HCT116 (cell line): ENCODE results near the gene CYP46A1. TPM values are rescaled to one million over a fixed set of nuclear protein-coding genes. Genes with fewer than 3 reads are reported as not detected.

Source experiments
- ATAC-seq: fragments of 200-7000 bp; cut with Tn5 transposase; 2 replicates; pipeline ENCODE4 v1.9.1; 2020; ENCODE audit warnings: mild to moderate bottlenecking, moderate library complexity
- BruUV-seq: library from RNA; stranded (reverse); fragments of 400-500 nt; replicated peaks from 2 replicates; lab custom pipeline; 2021; lab: Mats Ljungman, UMichigan
- CTCF ChIA-PET: fragments of 300-600 bp; sonication (Branson Sonifier 250); formaldehyde crosslinking; loops from one replicate; lab custom pipeline; 2021; ENCODE audit warnings: antibody characterized with exemption; lab: Charles Lee
- POLR2A ChIA-PET: fragments of 300-600, 350-600 bp; sonication (Branson Sonifier 250); formaldehyde crosslinking; loops from one replicate; lab custom pipeline; 2021; ENCODE audit warnings: antibody characterized with exemption; lab: Charles Lee
- RAD21 ChIA-PET, 2 experiments: fragments of 300-600 bp; sonication (Branson Sonifier 250); formaldehyde crosslinking; loops; one replicate each; lab custom pipeline; 2023; ENCODE audit warnings: low total read pairs in 2 of 2; ENCODE audit not compliant: uncharacterized antibody in 2 of 2, unreplicated experiment in 2 of 2, low non-redundant PET in 1 of 2; lab: Charles Lee
- DNase-seq: peaks from one replicate; pipeline ENCODE4 v3.0.0-alpha.2; 2010; ENCODE audit warnings: low read depth, low spot score
- H2AFZ ChIP-seq: fragments of 200-600 bp; shearing (Covaris generic), sonication (generic); 2 replicates; pipeline ENCODE4 v1.6.1; 2017; ENCODE audit warnings: low read depth, mixed run types, mixed read lengths, antibody characterized with exemption, low read length; ENCODE audit not compliant: poor library complexity, severe bottlenecking
- H3K27ac ChIP-seq: 2 replicates; pipeline ENCODE4 v1.5.1; 2012; ENCODE audit warnings: low read depth, low read length
- H3K27me3 ChIP-seq: fragments of 200-600 bp; sonication (generic); 2 replicates; pipeline ENCODE4 v1.6.1; 2016; ENCODE audit warnings: mixed run types, low read length, mixed read lengths; ENCODE audit not compliant: insufficient read depth
- H3K36me3 ChIP-seq, 2 experiments: fragments of 200-500 bp in 1 of 2; fragments of 200-600 bp in 1 of 2; sonication (Bioruptor generic) in 1 of 2; sonication (generic) in 1 of 2; 2 replicates each; pipeline versions ENCODE4 v1.5.1 to v1.6.1; 2014 to 2016; ENCODE audit warnings: low read length in 2 of 2, inconsistent platforms in 1 of 2, mixed read lengths in 1 of 2, mixed run types in 1 of 2; ENCODE audit not compliant: insufficient read depth in 2 of 2, control insufficient read depth in 1 of 2
- H3K4me1 ChIP-seq, 2 experiments: fragments of 200-600 bp in 1 of 2; sonication (generic) in 1 of 2; 2 replicates each; pipeline versions ENCODE4 v1.5.1 to v1.6.1; 2012 to 2017; ENCODE audit warnings: low read length in 2 of 2, inconsistent platforms in 1 of 2, mild to moderate bottlenecking in 1 of 2, mixed read lengths in 1 of 2, mixed run types in 1 of 2, moderate library complexity in 1 of 2; ENCODE audit not compliant: insufficient read depth in 2 of 2, control insufficient read depth in 1 of 2
- H3K4me2 ChIP-seq: fragments of 200-600 bp; sonication (generic); 2 replicates; pipeline ENCODE4 v1.6.1; 2017; ENCODE audit warnings: mixed run types, low read length, mixed read lengths
- H3K4me3 ChIP-seq, 2 experiments: fragments of 200-600 bp in 1 of 2; sonication (generic) in 1 of 2; replicated peaks in 1 of 2; 2 replicates each; pipeline ENCODE4 v1.5.1; 2011 to 2016; ENCODE audit warnings: low read length in 2 of 2, control low read depth in 1 of 2, low read depth in 1 of 2, mild to moderate bottlenecking in 1 of 2, mixed read lengths in 1 of 2, mixed run types in 1 of 2
- H3K79me2 ChIP-seq: fragments of 200-600 bp; sonication (generic); 2 replicates; pipeline ENCODE4 v1.6.1; 2017; ENCODE audit warnings: mild to moderate bottlenecking, mixed run types, low read length, moderate library complexity, mixed read lengths; ENCODE audit not compliant: insufficient read depth
- H3K9ac ChIP-seq: fragments of 200-600 bp; sonication (generic); 2 replicates; pipeline ENCODE4 v1.6.1; 2016; ENCODE audit warnings: low read length, mixed read lengths
- H3K9me2 ChIP-seq: fragments of 200-600 bp; sonication (generic), shearing (Covaris generic); 2 replicates; pipeline ENCODE4 v1.6.1; 2017; ENCODE audit warnings: mixed run types, mild to moderate bottlenecking, moderate library complexity; ENCODE audit not compliant: insufficient read depth
- H3K9me3 ChIP-seq, 2 experiments: fragments of 200-500 bp in 1 of 2; fragments of 200-600 bp in 1 of 2; sonication (Bioruptor generic) in 1 of 2; sonication (generic) in 1 of 2; 2 replicates each; pipeline ENCODE4 v1.6.1; 2014 to 2017; ENCODE audit warnings: low read length in 2 of 2, mixed read lengths in 2 of 2, inconsistent platforms in 1 of 2, low read depth in 1 of 2, mild to moderate bottlenecking in 1 of 2, mixed run types in 1 of 2, moderate library complexity in 1 of 2; ENCODE audit not compliant: control insufficient read depth in 1 of 2, insufficient read depth in 1 of 2
- H4K20me1 ChIP-seq: fragments of 200-600 bp; sonication (generic), shearing (Covaris generic); 2 replicates; pipeline ENCODE4 v1.6.1; 2017; ENCODE audit warnings: mixed run types, mild to moderate bottlenecking, moderate library complexity; ENCODE audit not compliant: insufficient read depth
- CBX3 ChIP-seq: IDR thresholded peaks from 2 replicates; pipeline ENCODE4 v1.6.1; 2012; ENCODE audit warnings: low read depth
- CEBPB ChIP-seq: IDR thresholded peaks from 2 replicates; pipeline ENCODE4 v1.6.1; 2012; ENCODE audit warnings: low read depth
- EGR1 ChIP-seq: IDR thresholded peaks from 2 replicates; pipeline ENCODE4 v1.6.1; 2012; ENCODE audit warnings: low read depth
- ELF1 ChIP-seq: IDR thresholded peaks from 2 replicates; pipeline ENCODE4 v1.6.1; 2012; ENCODE audit warnings: low read depth, borderline replicate concordance
- EZH2 ChIP-seq: fragments of 200-600 bp; sonication (generic); IDR thresholded peaks from 2 replicates; pipeline ENCODE4 v1.6.1; 2017; ENCODE audit warnings: antibody characterized with exemption, mixed run types
- FOSL1 ChIP-seq: IDR thresholded peaks from 2 replicates; pipeline ENCODE4 v1.6.1; 2012; ENCODE audit warnings: low read depth
- MAX ChIP-seq: IDR thresholded peaks from 2 replicates; pipeline ENCODE4 v1.6.1; 2012
- POLR2A ChIP-seq: IDR thresholded peaks from 2 replicates; pipeline ENCODE4 v1.7.0; 2011; ENCODE audit warnings: borderline replicate concordance; ENCODE audit not compliant: insufficient read depth, insufficient read length; ENCODE audit errors: extremely low read depth
- SIN3A ChIP-seq: IDR thresholded peaks from 2 replicates; pipeline ENCODE4 v1.6.1; 2012; ENCODE audit warnings: low read depth
- SRF ChIP-seq: IDR thresholded peaks from 2 replicates; pipeline ENCODE4 v1.6.1; 2012; ENCODE audit warnings: low read depth
- TCF7L2 ChIP-seq: IDR thresholded peaks from 2 replicates; pipeline ENCODE4 v1.7.0; 2011; ENCODE audit warnings: borderline replicate concordance, inconsistent platforms; ENCODE audit not compliant: insufficient read depth, insufficient read length; ENCODE audit errors: extremely low read depth
- YY1 ChIP-seq: IDR thresholded peaks from 2 replicates; pipeline ENCODE4 v1.6.1; 2011; ENCODE audit warnings: low read length, low read depth, moderate library complexity, mild to moderate bottlenecking; ENCODE audit not compliant: insufficient replicate concordance; ENCODE audit errors: extremely low read depth
- ZNF274 ChIP-seq: fragments of 200-500 bp; sonication (Bioruptor generic); IDR thresholded peaks from 2 replicates; pipeline ENCODE4 v1.6.1; 2014; ENCODE audit warnings: mild to moderate bottlenecking, low read depth, low read length, inconsistent platforms
- intact Hi-C: fragments of 100-400 bp; cut with micrococcal nuclease; formaldehyde crosslinking; loops from 2 replicates; pipeline ENCODE4 v1.10.0; 2022
- total RNA-seq: library from RNA; stranded (reverse); gene quantifications from one replicate; pipeline ENCODE4 v1.2.1, GENCODE V29; 2021; ENCODE audit not compliant: unreplicated experiment
- TF ChIP-seq, protein P1 (sequence below): IDR thresholded peaks from 2 replicates; pipeline ENCODE4 v1.6.1; 2012; ENCODE audit warnings: low read depth
- TF ChIP-seq, protein P2 (sequence below): IDR thresholded peaks from 2 replicates; pipeline ENCODE4 v1.6.1; 2012
- TF ChIP-seq, protein P3 (sequence below): IDR thresholded peaks from 2 replicates; pipeline ENCODE4 v1.6.1; 2011; ENCODE audit warnings: mild to moderate bottlenecking, low read length, moderate library complexity; ENCODE audit not compliant: insufficient replicate concordance; ENCODE audit errors: extremely low read depth

Gene CYP46A1
- total RNA-seq, 1 experiment from 2014 or later: 0.76 TPM

DNA sequence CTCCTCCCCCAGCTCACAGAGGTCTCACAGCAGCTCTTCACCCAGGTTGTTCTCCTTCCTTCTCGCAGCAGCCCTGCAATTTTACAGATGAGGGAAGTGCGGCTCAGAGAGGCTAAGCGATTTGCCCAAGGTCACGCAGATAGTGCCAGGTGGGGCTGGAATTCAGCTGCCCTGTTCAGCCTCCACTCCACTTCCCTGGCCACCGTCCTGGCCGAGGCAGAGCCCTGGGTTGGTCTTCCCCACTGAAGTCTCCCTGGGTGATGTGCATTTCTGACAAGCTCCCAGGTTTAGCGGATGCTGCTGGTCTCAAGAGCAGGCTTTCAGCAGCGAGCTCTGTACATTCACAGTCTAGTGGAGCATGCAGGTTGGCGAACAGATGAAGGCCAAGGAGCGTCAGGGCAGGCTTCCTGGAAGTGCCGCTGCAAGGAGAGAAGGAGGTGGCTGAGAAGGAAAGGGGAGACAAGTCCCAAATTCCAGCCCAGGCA is 80.2 kb downstream of the CYP46A1 start (continued):
- TF ChIP-seq, protein P1, sequence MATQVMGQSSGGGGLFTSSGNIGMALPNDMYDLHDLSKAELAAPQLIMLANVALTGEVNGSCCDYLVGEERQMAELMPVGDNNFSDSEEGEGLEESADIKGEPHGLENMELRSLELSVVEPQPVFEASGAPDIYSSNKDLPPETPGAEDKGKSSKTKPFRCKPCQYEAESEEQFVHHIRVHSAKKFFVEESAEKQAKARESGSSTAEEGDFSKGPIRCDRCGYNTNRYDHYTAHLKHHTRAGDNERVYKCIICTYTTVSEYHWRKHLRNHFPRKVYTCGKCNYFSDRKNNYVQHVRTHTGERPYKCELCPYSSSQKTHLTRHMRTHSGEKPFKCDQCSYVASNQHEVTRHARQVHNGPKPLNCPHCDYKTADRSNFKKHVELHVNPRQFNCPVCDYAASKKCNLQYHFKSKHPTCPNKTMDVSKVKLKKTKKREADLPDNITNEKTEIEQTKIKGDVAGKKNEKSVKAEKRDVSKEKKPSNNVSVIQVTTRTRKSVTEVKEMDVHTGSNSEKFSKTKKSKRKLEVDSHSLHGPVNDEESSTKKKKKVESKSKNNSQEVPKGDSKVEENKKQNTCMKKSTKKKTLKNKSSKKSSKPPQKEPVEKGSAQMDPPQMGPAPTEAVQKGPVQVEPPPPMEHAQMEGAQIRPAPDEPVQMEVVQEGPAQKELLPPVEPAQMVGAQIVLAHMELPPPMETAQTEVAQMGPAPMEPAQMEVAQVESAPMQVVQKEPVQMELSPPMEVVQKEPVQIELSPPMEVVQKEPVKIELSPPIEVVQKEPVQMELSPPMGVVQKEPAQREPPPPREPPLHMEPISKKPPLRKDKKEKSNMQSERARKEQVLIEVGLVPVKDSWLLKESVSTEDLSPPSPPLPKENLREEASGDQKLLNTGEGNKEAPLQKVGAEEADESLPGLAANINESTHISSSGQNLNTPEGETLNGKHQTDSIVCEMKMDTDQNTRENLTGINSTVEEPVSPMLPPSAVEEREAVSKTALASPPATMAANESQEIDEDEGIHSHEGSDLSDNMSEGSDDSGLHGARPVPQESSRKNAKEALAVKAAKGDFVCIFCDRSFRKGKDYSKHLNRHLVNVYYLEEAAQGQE: no peak
- TF ChIP-seq SIN3A (no peak), ZNF274 (no peak), SRF (no peak), EZH2 (no peak), CEBPB (no peak), CBX3 (no peak), ELF1 (no peak), FOSL1 (no peak), EGR1 (no peak)
- TF ChIP-seq, all 23 proteins: peak for 0

- Histone ChIP-seq H4K20me1 (no peaks in the 10 kb centered on the region), H3K27me3 (no peaks in the 10 kb centered on the region), H3K9ac (no peak overlapping the region), H3K27ac (no peak overlapping the region), H3K4me2 (no peak overlapping the region), H3K79me2 (no peaks in the 10 kb centered on the region), H3K36me3 (no peaks in the 10 kb centered on the region), H2AFZ (no peak overlapping the region), H3K9me3 (no peaks in the 10 kb centered on the region), H3K4me1 (0 out of 4 replicates have a peak, but pooled peaks cover 0 to 2% of the 10 kb centered on the region in 2 experiments), H3K9me2 (no peaks in the 10 kb centered on the region), H3K4me3 (no peak overlapping the region)
- CTCF ChIA-PET: no interaction called here
- BruUV-seq: no TSS peak
- ATAC-seq (no peak), DNase-seq (no peak)
- POLR2A ChIA-PET: no interaction called here
- RAD21 ChIA-PET: no interaction called here
- intact Hi-C loops: no loop called here
- TF ChIP-seq TCF7L2: no peak
- TF ChIP-seq, protein P2, sequence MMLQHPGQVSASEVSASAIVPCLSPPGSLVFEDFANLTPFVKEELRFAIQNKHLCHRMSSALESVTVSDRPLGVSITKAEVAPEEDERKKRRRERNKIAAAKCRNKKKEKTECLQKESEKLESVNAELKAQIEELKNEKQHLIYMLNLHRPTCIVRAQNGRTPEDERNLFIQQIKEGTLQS: no peak
- TF ChIP-seq POLR2A: no peak
- no peak for TF ChIP-seq ZNF274
- TF ChIP-seq, protein P1: no peak
- TF ChIP-seq, protein P3, sequence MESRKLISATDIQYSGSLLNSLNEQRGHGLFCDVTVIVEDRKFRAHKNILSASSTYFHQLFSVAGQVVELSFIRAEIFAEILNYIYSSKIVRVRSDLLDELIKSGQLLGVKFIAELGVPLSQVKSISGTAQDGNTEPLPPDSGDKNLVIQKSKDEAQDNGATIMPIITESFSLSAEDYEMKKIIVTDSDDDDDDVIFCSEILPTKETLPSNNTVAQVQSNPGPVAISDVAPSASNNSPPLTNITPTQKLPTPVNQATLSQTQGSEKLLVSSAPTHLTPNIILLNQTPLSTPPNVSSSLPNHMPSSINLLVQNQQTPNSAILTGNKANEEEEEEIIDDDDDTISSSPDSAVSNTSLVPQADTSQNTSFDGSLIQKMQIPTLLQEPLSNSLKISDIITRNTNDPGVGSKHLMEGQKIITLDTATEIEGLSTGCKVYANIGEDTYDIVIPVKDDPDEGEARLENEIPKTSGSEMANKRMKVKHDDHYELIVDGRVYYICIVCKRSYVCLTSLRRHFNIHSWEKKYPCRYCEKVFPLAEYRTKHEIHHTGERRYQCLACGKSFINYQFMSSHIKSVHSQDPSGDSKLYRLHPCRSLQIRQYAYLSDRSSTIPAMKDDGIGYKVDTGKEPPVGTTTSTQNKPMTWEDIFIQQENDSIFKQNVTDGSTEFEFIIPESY: no peak
- TF ChIP-seq EGR1: no peak
- no peak for TF ChIP-seq CBX3
- TF ChIP-seq YY1: no peak
- no peak for TF ChIP-seq MAX
Measured at GRCh38 chr14:99768381-99768780, 84.3 kb downstream of the CYP46A1 start.
